Daoy (cell line): Measurements from ENCODE around the gene DFFB. TPM values are rescaled to one million over a fixed set of nuclear protein-coding genes. Genes with fewer than 3 reads are reported as not detected.
A peak's percentile ranks its signal among the peaks of the same experiment; 100 is the strongest.

ENCODE experiments used
- DNase-seq: peaks from one replicate; pipeline ENCODE4 v3.0.0-alpha.2; 2015; ENCODE audit warnings: low read depth
- total RNA-seq: library from RNA; depleted of rRNA; stranded (reverse); fragments of >200 nt; shearing (Covaris generic); gene quantifications from 2 replicates; pipeline ENCODE4 v1.2.3, GENCODE V29; 2014

The DFFB gene
- total RNA-seq, 1 experiment from 2014 or later: 7.4 TPM

GRCh38 chr1:3895279-3895950 is 38.1 kb downstream of the DFFB start:
- DNase-seq: no peak

- DNase-seq: no peak
These were observed 38.7 kb downstream of the DFFB start for GRCh38 chr1:3895951-3896325.

- no peak for DNase-seq
These were observed 39.2 kb downstream of the DFFB start for GRCh38 chr1:3896396-3897000.

- no peak for DNase-seq
These were observed 41.1 kb downstream of the DFFB start for GRCh38 chr1:3898475-3898735.

GRCh38 chr1:3898994-3899753 is 41.9 kb downstream of the DFFB start:
- DNase-seq: peak; percentile 32

GRCh38 chr1:3899754-3900149 is 42.5 kb downstream of the DFFB start:
- no peak for DNase-seq

GRCh38 chr1:3900150-3900968 is 43.1 kb downstream of the DFFB start, which contains the start of gene C1orf174:
Gene C1orf174, minus strand, starts transcription at chr1:3900272. Its CDS starts 86 bp downstream, at chr1:3900186.
- DNase-seq: peak; percentile 98

- peak; percentile 99 for DNase-seq
These were observed 43.8 kb downstream of the DFFB start for GRCh38 chr1:3900969-3901529.

- no peak for DNase-seq
These were observed 44.8 kb downstream of the DFFB start for GRCh38 chr1:3902111-3902511.

- no peak for DNase-seq
These were observed 45.4 kb downstream of the DFFB start for GRCh38 chr1:3902571-3903091.

- no peak for DNase-seq
These were observed 46.1 kb downstream of the DFFB start for GRCh38 chr1:3903141-3904005.

GRCh38 chr1:3904006-3904842 is 46.9 kb downstream of the DFFB start:
- DNase-seq: no peak

- no peak for DNase-seq
These were observed 47.5 kb downstream of the DFFB start for GRCh38 chr1:3904843-3905185.

- DNase-seq: no peak
These were observed 48.1 kb downstream of the DFFB start for GRCh38 chr1:3905266-3905952.

- no peak for DNase-seq
These were observed 48.8 kb downstream of the DFFB start for GRCh38 chr1:3905953-3906671.

GRCh38 chr1:3906672-3907020 is 49.4 kb downstream of the DFFB start:
- DNase-seq: no peak

- DNase-seq: peak; percentile 54
These were observed 49.8 kb downstream of the DFFB start for GRCh38 chr1:3907031-3907534.

GRCh38 chr1:3907621-3908165 is 50.4 kb downstream of the DFFB start:
- no peak for DNase-seq
